H54 (cell line): ENCODE results near the gene SSR4.

Experiments
- DNase-seq: peaks from one replicate; pipeline ENCODE4 v3.0.0; 2011; ENCODE audit warnings: low spot score, mixed read lengths; ENCODE audit not compliant: insufficient read length
- FAIRE-seq: peaks from 3 replicates; lab custom pipeline; 2011; peaks lifted over from hg19 to GRCh38; lab: Jason Lieb, UNC
- POLR2A ChIP-seq: IDR thresholded peaks from 2 replicates; pipeline ENCODE4 v1.6.1; 2011; ENCODE audit warnings: low read depth, mild to moderate bottlenecking, low read length

SSR4 gene

DNA sequence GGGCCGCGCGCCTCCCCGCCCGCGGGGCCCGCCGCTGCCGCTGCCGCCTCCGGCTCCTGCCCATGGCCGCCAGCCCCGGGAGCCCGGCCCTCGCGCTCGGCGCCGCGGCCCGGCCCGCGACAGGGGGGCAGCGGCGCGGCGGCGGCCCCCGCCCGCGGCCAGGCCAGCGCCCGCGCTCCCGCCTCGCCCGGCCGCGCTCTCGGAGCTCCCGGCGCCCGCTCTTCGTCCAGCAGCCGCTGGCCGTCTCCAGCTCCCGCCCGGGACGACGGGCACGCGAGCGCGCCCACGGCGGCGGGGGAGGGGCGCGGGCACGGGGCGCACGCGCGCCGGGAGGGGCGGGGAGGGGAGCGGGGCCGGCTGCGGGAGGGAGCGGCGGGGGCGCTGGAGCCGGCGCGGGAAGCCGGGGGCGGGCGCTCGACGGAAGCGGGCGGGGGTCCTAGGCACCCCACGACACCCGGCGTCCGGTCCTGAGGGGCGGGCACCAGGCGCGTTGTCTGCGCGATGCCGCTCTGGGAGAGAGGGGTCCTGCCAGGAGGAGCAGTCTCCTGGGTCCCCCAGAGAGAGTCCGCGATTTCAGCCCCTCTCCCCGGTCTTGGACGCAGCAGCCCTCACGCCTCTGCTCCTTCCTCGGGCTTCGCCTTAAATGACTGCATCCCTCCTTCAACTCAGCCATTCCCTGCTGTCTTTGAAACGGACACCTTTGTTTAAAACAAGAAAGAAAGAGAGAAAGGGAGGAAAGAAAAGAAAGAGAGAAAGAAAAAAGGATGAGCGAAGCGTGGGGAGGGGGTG lies 36.4 kb downstream of the SSR4 start:
- FAIRE-seq (no peak), DNase-seq (no peak)
- TF ChIP-seq POLR2A, result no peak

DNA sequence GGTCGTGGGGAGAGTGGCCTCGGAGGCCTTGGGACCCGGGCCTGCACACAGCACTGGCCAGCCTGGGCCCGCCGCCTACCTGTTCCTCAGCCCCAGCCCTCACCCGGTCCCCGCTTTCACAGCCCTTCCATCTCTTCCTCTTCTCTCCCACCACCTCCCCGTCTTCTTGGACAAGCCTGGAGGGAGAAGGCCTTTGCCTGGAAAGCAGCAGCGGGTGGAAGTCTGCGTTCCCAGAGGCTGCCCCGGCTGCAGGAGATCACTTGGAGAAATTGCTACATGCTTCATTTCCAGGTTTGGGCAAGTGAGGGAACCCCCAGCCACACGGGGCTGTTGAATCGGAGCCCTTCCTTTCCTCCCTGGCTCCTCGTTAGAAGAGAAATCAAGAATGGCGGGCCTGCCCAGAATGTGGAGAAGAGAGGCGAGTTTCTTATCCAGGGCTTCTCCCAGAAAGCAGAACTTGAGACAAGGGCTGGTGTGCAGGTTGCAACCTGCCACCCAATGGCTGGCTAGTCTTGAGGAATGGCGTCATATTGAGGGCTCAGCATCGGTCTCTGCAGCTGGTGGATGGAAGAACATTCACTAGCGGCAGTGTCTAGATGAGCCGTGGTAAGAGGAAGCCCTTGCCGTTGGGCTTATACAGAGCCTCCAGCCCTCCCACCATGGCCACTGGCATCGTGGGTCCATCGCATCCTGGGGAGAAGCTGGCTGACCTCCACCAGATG lies 37.1 kb downstream of the SSR4 start:
- DNase-seq (no peak), FAIRE-seq (no peak)
- no peak for TF ChIP-seq POLR2A

DNA sequence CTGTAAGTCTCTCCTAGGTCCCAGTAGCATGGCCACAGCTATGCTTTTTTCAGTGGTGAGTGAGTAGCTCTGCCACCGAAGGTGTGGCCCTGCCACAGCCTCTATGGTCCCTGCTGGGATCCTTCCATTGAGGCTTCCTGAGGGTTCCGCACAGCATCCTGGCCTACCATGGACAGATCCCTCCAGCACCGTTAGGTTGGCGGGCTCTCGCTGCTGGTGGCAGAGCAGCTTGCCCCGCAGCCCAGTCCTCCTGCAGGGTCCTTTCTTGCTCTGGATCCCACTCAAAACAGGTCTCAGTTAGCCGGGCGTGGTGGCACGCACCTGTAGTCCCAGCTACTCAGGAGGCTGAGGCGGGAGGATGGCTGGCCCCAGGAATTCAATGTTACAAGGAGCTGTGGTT lies 38.3 kb downstream of the SSR4 start:
- TF ChIP-seq POLR2A, result no peak
- FAIRE-seq (no peak), DNase-seq (no peak)

DNA sequence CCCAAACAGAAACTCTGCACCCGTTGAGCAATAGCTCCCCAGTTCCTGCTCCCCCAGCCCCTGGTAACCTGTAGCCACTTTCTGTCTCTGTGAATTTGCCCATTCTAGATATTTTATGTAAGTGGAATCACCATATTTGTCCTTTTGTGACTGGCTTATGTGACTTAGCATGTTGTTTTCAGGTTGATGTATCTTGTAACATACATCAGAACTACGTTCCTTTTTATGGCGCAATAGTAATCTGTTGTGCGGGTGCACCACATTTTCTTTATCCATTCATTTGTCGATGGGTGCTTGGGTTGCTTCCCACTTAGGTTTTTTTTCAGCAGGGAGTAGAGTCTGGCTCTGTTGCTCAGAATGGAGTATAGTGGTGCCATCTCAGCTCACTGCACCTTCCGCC lies 42.5 kb downstream of the SSR4 start:
- DNase-seq (no peak), FAIRE-seq (no peak)
- no peak for TF ChIP-seq POLR2A

DNA sequence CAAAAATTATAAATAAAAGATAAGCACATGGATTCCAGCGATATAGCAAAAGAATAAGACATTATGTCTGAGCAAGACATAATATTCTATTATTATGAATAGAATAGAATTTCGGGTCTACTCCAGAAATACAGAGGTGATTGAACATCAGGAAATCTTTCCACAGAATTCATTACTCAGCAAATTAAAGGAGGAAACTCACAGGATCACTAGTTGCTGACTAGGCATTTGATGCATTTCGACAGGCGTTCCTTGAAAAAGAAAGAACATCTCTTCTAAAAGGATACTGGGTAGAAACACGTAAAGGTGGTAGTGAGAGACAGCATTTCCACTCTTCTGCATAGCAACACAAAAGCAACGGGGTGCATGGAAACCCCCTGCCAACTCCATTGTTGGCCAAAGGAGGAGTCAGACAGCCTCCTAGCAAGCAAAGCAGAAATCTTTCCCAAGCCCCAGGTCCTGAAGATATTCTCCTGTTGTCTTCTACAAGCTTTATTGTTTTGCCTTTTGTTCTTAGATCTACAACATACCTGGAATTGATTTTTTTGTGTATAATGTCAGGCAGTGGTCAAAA lies 50.1 kb downstream of the SSR4 start:
- no peak for TF ChIP-seq POLR2A
- FAIRE-seq (no peak), DNase-seq (no peak)

DNA sequence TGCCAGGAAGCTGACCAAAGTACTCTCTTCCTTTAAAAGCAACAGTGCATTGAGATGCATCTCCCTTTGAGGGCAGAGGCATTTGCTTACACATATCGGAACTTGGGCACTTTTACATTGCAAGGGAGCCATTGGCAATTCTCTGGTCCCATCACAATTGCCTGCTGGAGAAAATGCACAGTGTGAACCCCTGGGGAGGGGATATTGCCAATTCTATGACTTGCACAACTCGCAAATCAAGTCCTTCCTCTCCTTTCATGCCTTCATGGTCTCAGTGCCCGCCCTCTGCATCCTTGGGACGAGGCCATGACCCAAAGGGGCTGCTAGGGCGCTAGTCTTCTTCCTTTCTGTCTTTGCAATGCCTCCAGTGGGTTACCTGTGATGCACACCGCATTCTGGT lies 50.7 kb downstream of the SSR4 start:
- DNase-seq, result no peak
- no peak for FAIRE-seq
- TF ChIP-seq POLR2A, result no peak

DNA sequence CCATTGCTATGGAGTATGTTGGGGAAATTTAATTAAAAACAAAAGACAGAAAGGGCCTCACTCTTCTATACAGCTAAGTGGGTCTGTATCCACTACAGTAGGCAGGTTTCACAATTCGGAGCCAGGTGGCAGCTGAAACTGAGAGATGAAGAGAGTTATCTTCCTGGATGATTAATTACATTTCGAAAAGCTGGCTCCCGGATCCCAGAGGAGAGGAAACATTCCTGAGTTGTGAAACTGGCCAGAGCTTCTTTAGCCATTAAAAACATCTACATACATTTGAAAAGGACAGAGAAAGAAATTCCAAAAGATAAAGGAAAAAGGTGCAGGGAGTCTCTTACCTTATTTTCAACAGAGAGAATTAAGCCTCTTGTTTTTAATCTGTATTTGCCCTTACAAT lies 51.4 kb downstream of the SSR4 start:
- no peak for DNase-seq
- FAIRE-seq, result no peak
- no peak for TF ChIP-seq POLR2A
